Stomach smooth muscle (tissue), 2 donors: ENCODE results near the gene TOR4A.

Experiments
- H3K27ac ChIP-seq: one replicate; pipeline ENCODE4 v1.7.0; 2013; ENCODE audit warnings: mild to moderate bottlenecking, low read length, inconsistent platforms
- H3K27me3 ChIP-seq, 2 donors: one replicate each; pipeline ENCODE4 v1.7.0; 2013; ENCODE audit warnings: low read length in 2 of 2; ENCODE audit not compliant: insufficient read depth in 2 of 2, control insufficient read depth in 1 of 2
- H3K36me3 ChIP-seq, 2 donors: one replicate each; pipeline ENCODE4 v1.7.0; 2013; ENCODE audit warnings: low read length in 2 of 2; ENCODE audit not compliant: control insufficient read depth in 2 of 2, insufficient read depth in 2 of 2
- H3K4me1 ChIP-seq: one replicate; pipeline ENCODE4 v1.7.0; 2013; ENCODE audit warnings: low read length; ENCODE audit not compliant: control insufficient read depth, insufficient read depth
- H3K4me3 ChIP-seq, 2 donors: one replicate each; pipeline ENCODE4 v1.7.0; 2013; ENCODE audit warnings: low read length in 2 of 2
- H3K9ac ChIP-seq, 2 donors: one replicate each; pipeline ENCODE4 v1.7.0; 2013; ENCODE audit warnings: low read length in 2 of 2, mild to moderate bottlenecking in 1 of 2
- H3K9me3 ChIP-seq, 2 donors: one replicate each; pipeline ENCODE4 v1.7.0; 2013; ENCODE audit warnings: low read length in 2 of 2; ENCODE audit not compliant: control insufficient read depth in 2 of 2
- donor health status: healthy.
- donor health status: Pancreatic carcinoma.

Gene TOR4A

DNA sequence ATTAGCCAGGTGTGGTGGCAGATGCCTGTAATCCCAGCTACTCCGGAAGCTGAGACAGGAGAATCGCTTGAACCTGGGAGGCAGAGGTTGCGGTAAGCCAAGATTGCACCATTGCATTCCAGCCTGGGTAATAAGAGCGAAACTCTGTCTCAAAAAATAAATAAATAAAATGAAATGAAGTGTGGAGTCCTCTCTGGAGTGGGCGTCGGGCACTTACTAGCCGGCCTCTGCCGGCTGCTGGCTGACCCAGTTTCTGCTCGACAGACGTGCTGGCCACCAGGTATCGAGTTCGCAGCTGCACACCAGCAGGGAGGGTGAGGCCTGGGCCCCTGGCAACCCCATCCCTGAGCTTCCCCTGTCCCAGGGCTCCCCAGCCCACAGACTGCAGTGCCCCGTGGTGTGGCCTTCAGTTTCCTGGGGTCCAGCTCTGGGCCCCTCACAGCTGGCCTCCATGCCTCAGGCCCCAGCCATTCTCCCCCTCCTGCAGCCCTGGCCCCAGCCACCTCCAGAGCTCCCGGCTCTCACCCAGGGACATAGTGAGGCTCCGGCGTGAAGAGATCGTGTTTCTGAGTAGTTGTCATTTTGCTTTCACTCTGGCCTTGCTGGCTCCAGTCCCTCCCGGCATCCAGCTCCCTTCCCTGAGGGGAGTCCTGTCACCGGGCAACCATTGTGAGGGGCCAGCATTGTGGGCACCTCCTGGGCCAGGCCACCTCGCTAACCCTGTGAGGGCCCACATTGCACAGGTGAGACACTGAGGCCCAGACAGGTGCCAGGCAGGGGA is 30.2 kb upstream of the TOR4A start:
- Histone ChIP-seq H3K27ac (no peak overlapping the region), H3K9ac (no peak overlapping the region), H3K4me3 (no peak overlapping the region), H3K36me3 (peaks cover 10 to 12% of the 10 kb centered on the region in 2 donors), H3K4me1 (peaks cover 17% of the 10 kb centered on the region), H3K9me3 (no peaks in the 10 kb centered on the region), H3K27me3 (peaks cover 0 to 4% of the 10 kb centered on the region in 2 donors)

GRCh38 chr9:137247916-137248175 is 29.7 kb upstream of the TOR4A start:
- no peak overlapping the region for H3K9ac ChIP-seq
- no peak overlapping the region for H3K4me3 ChIP-seq
- H3K27ac ChIP-seq, result no peak overlapping the region
- H3K4me1 ChIP-seq, result peaks cover 12% of the 10 kb centered on the region
- H3K9me3 ChIP-seq, result no peaks in the 10 kb centered on the region
- H3K36me3 ChIP-seq, result peaks cover 6 to 7% of the 10 kb centered on the region in 2 donors
- H3K27me3 ChIP-seq, result peaks cover 0 to 4% of the 10 kb centered on the region in 2 donors

DNA sequence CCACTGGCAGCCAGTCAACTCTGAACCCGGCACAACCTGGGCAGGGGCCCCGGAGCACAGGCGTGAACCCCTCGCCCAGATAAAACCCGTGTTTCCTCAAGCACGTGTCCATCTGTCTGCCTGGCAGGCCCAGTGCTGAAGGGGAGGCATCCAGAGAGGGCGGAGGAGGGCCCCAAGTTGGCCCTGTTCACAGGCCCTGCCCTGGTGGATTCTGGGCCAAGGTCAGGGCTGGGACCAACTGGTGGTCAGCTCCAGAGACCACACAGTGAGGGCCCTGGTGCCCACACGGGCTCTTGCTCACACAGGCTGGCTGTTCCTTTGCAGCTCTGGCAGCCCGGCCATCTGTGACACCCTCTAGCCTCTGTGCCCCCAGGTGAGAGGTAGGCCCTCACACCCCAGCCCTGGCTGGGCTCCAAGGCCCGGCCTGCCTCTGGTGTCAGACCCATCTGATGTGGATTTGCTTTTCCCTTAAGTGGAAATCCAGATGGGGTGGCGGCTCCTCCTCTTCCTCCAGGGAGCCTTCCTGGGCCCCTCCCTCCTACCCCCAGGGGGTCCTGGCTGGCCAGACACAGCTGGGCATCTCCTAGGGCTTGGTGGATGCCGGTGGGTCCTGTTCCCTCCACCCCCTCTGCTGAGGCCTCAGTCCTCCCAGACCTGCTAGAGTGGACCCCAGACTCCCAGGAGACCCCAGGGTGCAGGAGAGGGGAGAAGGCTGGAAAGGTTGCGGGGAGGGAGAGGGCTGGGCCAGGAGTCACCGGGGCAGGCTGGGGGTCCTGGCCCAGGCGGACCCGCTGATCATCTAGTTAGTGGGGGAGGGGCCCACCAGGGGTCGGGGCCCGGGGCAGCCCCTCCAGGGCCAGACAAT is 27.0 kb upstream of the TOR4A start:
- H3K9ac ChIP-seq, result no peak overlapping the region

DNA sequence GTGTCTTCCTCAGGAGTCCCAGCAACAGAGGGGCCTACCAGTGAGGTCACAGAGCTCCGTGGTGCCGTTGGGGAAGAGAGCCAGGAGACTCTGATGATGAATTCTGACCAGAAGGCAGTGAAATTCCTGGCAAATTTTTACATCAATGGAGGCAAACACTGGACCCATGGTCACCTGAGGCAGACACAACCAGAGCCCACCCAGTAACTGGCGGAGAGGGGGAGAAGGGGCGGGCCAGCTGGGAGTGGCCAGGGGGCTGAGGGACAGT is 26.4 kb upstream of the TOR4A start, which contains the start of gene STPG3:
STPG3 (plus strand) TSS at position 93 of the 268 bp plus-strand sequence; CDS start at position 94, 1 bp downstream.
- Histone ChIP-seq H3K9ac (no peak within 1 kb of the TSS), H3K4me3 (no peak within 1 kb of the TSS), H3K36me3 (no peaks in the 10 kb centered on the region), H3K27ac (no peak within 1 kb of the TSS), H3K27me3 (peaks cover 0 to 4% of the 10 kb centered on the region in 2 donors), H3K9me3 (no peaks in the 10 kb centered on the region), H3K4me1 (peaks cover 19% of the 10 kb centered on the region)

More for the DNA sequence above, 27.0 kb upstream of the TOR4A start:
- peaks cover 0 to 4% of the 10 kb centered on the region in 2 donors for H3K27me3 ChIP-seq
- no peak overlapping the region for H3K4me3 ChIP-seq
- no peak overlapping the region for H3K27ac ChIP-seq
- no peaks in the 10 kb centered on the region for H3K36me3 ChIP-seq
- H3K9me3 ChIP-seq, result no peaks in the 10 kb centered on the region
- H3K4me1 ChIP-seq, result peaks cover 13% of the 10 kb centered on the region

- H3K4me3 ChIP-seq, result no peak overlapping the region
Observed at GRCh38 chr9:137251490-137252268, 25.8 kb upstream of the TOR4A start.

GRCh38 chr9:137252555-137253506 is 24.7 kb upstream of the TOR4A start:
- H3K27ac ChIP-seq, result no peak overlapping the region
- H3K4me3 ChIP-seq, result no peak overlapping the region
- peaks cover 0 to 4% of the 10 kb centered on the region in 2 donors for H3K27me3 ChIP-seq
- H3K9ac ChIP-seq, result no peak overlapping the region
- no peaks in the 10 kb centered on the region for H3K9me3 ChIP-seq
- H3K36me3 ChIP-seq, result peaks cover 0 to 3% of the 10 kb centered on the region in 2 donors
- peaks cover 27% of the 10 kb centered on the region for H3K4me1 ChIP-seq

More at GRCh38 chr9:137251490-137252268, 25.8 kb upstream of the TOR4A start:
- Histone ChIP-seq H3K27ac (no peak overlapping the region), H3K9me3 (no peaks in the 10 kb centered on the region), H3K36me3 (peaks cover 0 to under 1% of the 10 kb centered on the region in 2 donors), H3K9ac (no peak overlapping the region), H3K27me3 (peaks cover 0 to 4% of the 10 kb centered on the region in 2 donors), H3K4me1 (peaks cover 24% of the 10 kb centered on the region)

- Histone ChIP-seq H3K4me1 (peaks cover 27% of the 10 kb centered on the region), H3K4me3 (peak overlapping the region; percentile 83 to 91), H3K36me3 (peaks cover 0 to 6% of the 10 kb centered on the region in 2 donors), H3K27me3 (peaks cover 0 to 4% of the 10 kb centered on the region in 2 donors), H3K27ac (no peak overlapping the region), H3K9ac (peak overlapping the region; percentile 66 to 72), H3K9me3 (no peaks in the 10 kb centered on the region)
Observed at GRCh38 chr9:137253717-137254623, 23.6 kb upstream of the TOR4A start.

DNA sequence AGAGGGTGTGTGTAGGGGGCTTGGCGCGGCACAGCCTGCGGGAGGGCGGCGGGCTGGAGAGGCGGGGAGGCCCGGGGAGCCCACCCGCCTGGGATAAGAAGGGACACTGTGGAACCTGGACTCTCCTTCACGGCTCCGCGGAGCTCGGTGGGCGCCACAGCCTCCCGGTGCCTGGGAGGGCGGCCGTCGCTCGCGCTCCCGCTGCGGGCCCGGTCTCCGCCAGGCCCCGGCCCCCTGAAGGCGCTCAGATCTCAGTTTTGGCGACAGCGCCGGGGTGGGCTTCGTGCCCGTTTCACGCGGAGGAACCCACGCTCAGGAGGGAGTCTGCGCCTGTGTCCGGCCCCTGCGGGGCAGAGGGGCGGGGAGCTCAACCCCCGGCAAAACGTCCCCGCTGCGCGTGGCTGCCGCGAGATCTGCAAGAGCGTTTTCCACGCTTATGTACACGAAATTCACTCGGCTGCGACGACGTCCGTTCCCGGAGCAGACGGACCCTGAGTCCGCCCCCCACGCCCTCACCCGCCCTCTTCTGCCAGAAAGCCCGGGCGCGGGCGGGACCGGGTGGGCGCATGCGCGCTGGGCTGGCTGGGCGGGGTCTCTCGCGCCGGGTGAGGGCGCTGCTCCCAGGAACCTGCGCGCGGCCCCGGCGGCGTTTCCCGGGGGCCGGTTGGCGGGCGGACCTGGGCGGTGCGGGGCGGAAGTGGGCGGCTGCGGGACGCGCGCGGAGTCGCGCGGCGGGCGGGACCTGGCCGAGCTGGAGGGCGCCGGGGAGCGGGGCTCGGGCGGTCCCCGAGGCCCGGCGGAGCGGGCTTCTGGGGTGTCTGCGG is 22.7 kb upstream of the TOR4A start, which contains the start of gene NELFB:
NELFB (plus strand) TSS at position 704 of the 824 bp plus-strand sequence.
- H3K27me3 ChIP-seq, result peaks cover 0 to 4% of the 10 kb centered on the region in 2 donors
- peaks cover 27% of the 10 kb centered on the region for H3K4me1 ChIP-seq
- H3K27ac ChIP-seq, result peak within 1 kb of the TSS; percentile 18
- H3K9me3 ChIP-seq, result no peaks in the 10 kb centered on the region
- peaks cover 3 to 10% of the 10 kb centered on the region in 2 donors for H3K36me3 ChIP-seq
- peak within 1 kb of the TSS; percentile 69 to 72 for H3K9ac ChIP-seq
- H3K4me3 ChIP-seq, result peak within 1 kb of the TSS; percentile 91 to 93
